DOHH2 (cell line): ENCODE results near the gene CCT8.
A peak's percentile ranks its signal among the peaks of the same experiment; 100 is the strongest.

Experiments
- H3F3A ChIP-seq: fragments of 200-600 bp; sonication (generic), shearing (Covaris generic); 2 replicates; pipeline ENCODE4 v1.6.0; 2016; ENCODE audit warnings: antibody characterized with exemption, mild to moderate bottlenecking; ENCODE audit not compliant: control insufficient read depth, insufficient read depth
- H3K27ac ChIP-seq: fragments of 200-600 bp; sonication (generic); 2 replicates; pipeline ENCODE4 v1.5.1; 2014; ENCODE audit warnings: low read depth, mild to moderate bottlenecking, low read length, moderate library complexity
- H3K27me3 ChIP-seq: fragments of 200-600 bp; sonication (generic); 2 replicates; pipeline ENCODE4 v1.6.1; 2014; ENCODE audit warnings: mild to moderate bottlenecking, low read length, mixed read lengths; ENCODE audit not compliant: control insufficient read depth
- H3K36me3 ChIP-seq: fragments of 200-600 bp; sonication (generic); 2 replicates; pipeline ENCODE4 v1.6.1; 2014; ENCODE audit warnings: mild to moderate bottlenecking, low read length, moderate library complexity, mixed read lengths; ENCODE audit not compliant: control insufficient read depth
- H3K4me1 ChIP-seq: fragments of 200-600 bp; sonication (generic); 2 replicates; pipeline ENCODE4 v1.6.1; 2014; ENCODE audit warnings: mild to moderate bottlenecking, low read length, mixed read lengths; ENCODE audit not compliant: control insufficient read depth
- H3K4me2 ChIP-seq: fragments of 200-600 bp; sonication (generic); 2 replicates; pipeline ENCODE4 v1.6.0; 2014; ENCODE audit warnings: mild to moderate bottlenecking, low read length, moderate library complexity
- H3K4me3 ChIP-seq: fragments of 200-600 bp; sonication (generic); 2 replicates; pipeline ENCODE4 v1.5.1; 2014; ENCODE audit warnings: mild to moderate bottlenecking, low read length, mixed read lengths
- H3K79me2 ChIP-seq: fragments of 200-600 bp; sonication (generic); 2 replicates; pipeline ENCODE4 v1.6.1; 2014; ENCODE audit warnings: mild to moderate bottlenecking, low read length, mixed read lengths; ENCODE audit not compliant: control insufficient read depth
- H3K9me2 ChIP-seq: fragments of 200-600 bp; sonication (generic); replicated peaks from 2 replicates; pipeline ENCODE4 v1.6.1; 2014; ENCODE audit warnings: mild to moderate bottlenecking, low read length, mixed read lengths; ENCODE audit not compliant: control insufficient read depth
- H3K9me3 ChIP-seq: fragments of 200-600 bp; sonication (generic); 2 replicates; pipeline ENCODE4 v1.6.1; 2014; ENCODE audit warnings: antibody characterized with exemption, low read length, mixed read lengths; ENCODE audit not compliant: control insufficient read depth, insufficient read depth
- H4K20me1 ChIP-seq: fragments of 200-600 bp; sonication (generic); 2 replicates; pipeline ENCODE4 v1.6.0; 2014; ENCODE audit warnings: low read depth, mild to moderate bottlenecking, antibody characterized with exemption, low read length, moderate library complexity; ENCODE audit not compliant: control insufficient read depth, insufficient read depth
- EZH2phosphoT487 ChIP-seq: fragments of 200-600 bp; sonication (generic); IDR thresholded peaks from 2 replicates; pipeline ENCODE4 v1.6.1; 2017; ENCODE audit warnings: borderline replicate concordance, mild to moderate bottlenecking, antibody characterized with exemption, low read length, moderate library complexity, mixed read lengths
- TF ChIP-seq, protein P1 (sequence below): fragments of 200-600 bp; sonication (generic); IDR thresholded peaks from one replicate; pipeline ENCODE4 v1.5.1; 2014; ENCODE audit warnings: antibody characterized with exemption, mild to moderate bottlenecking, low read depth, low read length; ENCODE audit not compliant: poor library complexity, severe bottlenecking

Gene CCT8

DNA sequence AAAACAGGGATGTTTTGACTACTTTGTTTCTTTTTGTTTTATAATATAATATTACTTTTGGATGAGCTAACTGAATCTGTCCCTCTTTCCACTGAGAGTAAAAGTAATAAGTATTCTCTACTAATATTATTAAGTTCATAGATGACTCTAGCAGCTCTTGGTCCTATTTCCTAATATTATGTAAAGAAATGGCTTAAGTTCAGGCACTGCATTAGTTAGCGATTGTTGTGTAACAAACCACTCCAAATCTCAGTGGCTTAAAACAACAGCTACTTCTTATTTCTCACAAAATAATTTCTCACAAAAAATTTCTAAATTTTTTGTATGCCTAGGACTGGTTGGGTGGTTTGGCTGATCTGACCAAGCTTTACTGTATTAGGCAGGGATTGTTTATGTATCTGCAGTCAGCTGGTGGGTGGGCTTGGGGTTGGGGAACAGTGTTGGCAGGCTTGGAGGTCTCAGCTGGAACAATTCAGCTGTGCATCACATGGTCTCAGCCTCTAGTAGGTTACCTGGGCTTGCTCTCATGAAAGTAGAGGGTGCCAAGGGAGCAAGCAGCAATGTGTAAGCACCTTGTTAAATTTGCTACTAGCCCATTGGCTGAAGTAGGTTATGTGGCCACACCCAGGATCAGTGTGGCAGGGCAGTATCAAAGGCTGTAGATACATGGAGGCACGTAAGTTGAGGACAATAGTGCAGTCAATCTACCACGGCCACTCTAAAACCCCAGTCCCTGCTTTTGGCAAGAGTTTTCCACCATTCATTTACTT is 8.8 kb upstream of the CCT8 start:
- Histone ChIP-seq H3K9me2 (no peaks in the 10 kb centered on the region), H3K79me2 (no peaks in the 10 kb centered on the region; the same call in 1 of the 2 replicates), H3F3A (no peaks in the 10 kb centered on the region), H3K36me3 (no peaks in the 10 kb centered on the region), H3K9me3 (no peaks in the 10 kb centered on the region), H3K27ac (no peak overlapping the region), H3K27me3 (no peaks in the 10 kb centered on the region), H4K20me1 (no peaks in the 10 kb centered on the region), H3K4me3 (no peak overlapping the region), H3K4me1 (peaks cover 30% of the 10 kb centered on the region), H3K4me2 (no peak overlapping the region)
- TF ChIP-seq EZH2phosphoT487 = no peak
- TF ChIP-seq, protein P1, sequence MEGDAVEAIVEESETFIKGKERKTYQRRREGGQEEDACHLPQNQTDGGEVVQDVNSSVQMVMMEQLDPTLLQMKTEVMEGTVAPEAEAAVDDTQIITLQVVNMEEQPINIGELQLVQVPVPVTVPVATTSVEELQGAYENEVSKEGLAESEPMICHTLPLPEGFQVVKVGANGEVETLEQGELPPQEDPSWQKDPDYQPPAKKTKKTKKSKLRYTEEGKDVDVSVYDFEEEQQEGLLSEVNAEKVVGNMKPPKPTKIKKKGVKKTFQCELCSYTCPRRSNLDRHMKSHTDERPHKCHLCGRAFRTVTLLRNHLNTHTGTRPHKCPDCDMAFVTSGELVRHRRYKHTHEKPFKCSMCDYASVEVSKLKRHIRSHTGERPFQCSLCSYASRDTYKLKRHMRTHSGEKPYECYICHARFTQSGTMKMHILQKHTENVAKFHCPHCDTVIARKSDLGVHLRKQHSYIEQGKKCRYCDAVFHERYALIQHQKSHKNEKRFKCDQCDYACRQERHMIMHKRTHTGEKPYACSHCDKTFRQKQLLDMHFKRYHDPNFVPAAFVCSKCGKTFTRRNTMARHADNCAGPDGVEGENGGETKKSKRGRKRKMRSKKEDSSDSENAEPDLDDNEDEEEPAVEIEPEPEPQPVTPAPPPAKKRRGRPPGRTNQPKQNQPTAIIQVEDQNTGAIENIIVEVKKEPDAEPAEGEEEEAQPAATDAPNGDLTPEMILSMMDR = no peak

- H4K20me1 ChIP-seq = no peaks in the 10 kb centered on the region
- no peaks in the 10 kb centered on the region for H3K36me3 ChIP-seq
- no peak for TF ChIP-seq EZH2phosphoT487
- TF ChIP-seq, protein P1 = no peak
- no peaks in the 10 kb centered on the region; the same call in 1 of the 2 replicates for H3K79me2 ChIP-seq
- no peak overlapping the region for H3K27ac ChIP-seq
- no peaks in the 10 kb centered on the region for H3K27me3 ChIP-seq
- no peaks in the 10 kb centered on the region for H3K9me2 ChIP-seq
- H3F3A ChIP-seq = peaks cover 4% of the 10 kb centered on the region
- no peak overlapping the region for H3K4me3 ChIP-seq
- H3K4me1 ChIP-seq = peaks cover 38% of the 10 kb centered on the region
- no peak overlapping the region for H3K4me2 ChIP-seq
- peaks cover 11% of the 10 kb centered on the region; the same call in 1 of the 2 replicates for H3K9me3 ChIP-seq
These were observed 7.0 kb upstream of the CCT8 start for GRCh38 chr21:29080454-29080941.

- Histone ChIP-seq H3K4me2 (peak overlapping the region; percentile 28), H3K4me3 (peak overlapping the region; percentile 18)
These were observed 5.7 kb upstream of the CCT8 start for GRCh38 chr21:29078869-29079767.

More at GRCh38 chr21:29078869-29079767, 5.7 kb upstream of the CCT8 start:
- Histone ChIP-seq H3K9me2 (no peaks in the 10 kb centered on the region), H3K4me1 (peaks cover 41% of the 10 kb centered on the region), H3F3A (peaks cover 9% of the 10 kb centered on the region), H3K79me2 (peaks cover under 1% of the 10 kb centered on the region), H3K27ac (no peak overlapping the region), H4K20me1 (no peaks in the 10 kb centered on the region), H3K36me3 (no peaks in the 10 kb centered on the region), H3K27me3 (no peaks in the 10 kb centered on the region), H3K9me3 (peaks cover 11% of the 10 kb centered on the region; the same call in 1 of the 2 replicates)
- no peak for TF ChIP-seq EZH2phosphoT487
- TF ChIP-seq, protein P1 = no peak
